GM12878 (cell line): ENCODE data around the gene ADM. TPM values are rescaled to one million over a fixed set of nuclear protein-coding genes. Genes with fewer than 3 reads are reported as not detected.

Experiments used
- ATAC-seq: fragments of 200-7000 bp; cut with Tn5 transposase; 3 replicates; pipeline ENCODE4 v1.9.1; 2020; ENCODE audit warnings: mild to moderate bottlenecking, moderate library complexity
- BruUV-seq: library from RNA; stranded (reverse); fragments of 400-500 nt; replicated peaks from 2 replicates; lab custom pipeline; 2021; lab: Mats Ljungman, UMichigan
- CTCF ChIA-PET: fragments of 300-600 bp; sonication (Branson Sonifier 250); formaldehyde crosslinking; extraction: SDS; loops from one replicate; lab custom pipeline; 2021; ENCODE audit warnings: inconsistent platforms; lab: Yijun Ruan, JAX
- POLR2A ChIA-PET: fragments of 350-600 bp; formaldehyde crosslinking; extraction: SDS; loops from one replicate; lab custom pipeline; 2021; ENCODE audit warnings: inconsistent platforms; lab: Charles Lee
- RAD21 ChIA-PET: fragments of 300-600 bp; sonication (Branson Sonifier 250); formaldehyde crosslinking; loops from one replicate; lab custom pipeline; 2023; ENCODE audit warnings: antibody characterized with exemption; ENCODE audit not compliant: unreplicated experiment; lab: Charles Lee
- SMC1A ChIA-PET: fragments of 300-600 bp; sonication (Branson Sonifier 250); formaldehyde crosslinking; loops from one replicate; lab custom pipeline; 2023; ENCODE audit not compliant: unreplicated experiment, uncharacterized antibody; lab: Charles Lee
- DNase-seq: peaks from one replicate; pipeline ENCODE4 v3.0.0-alpha.2; 2011; ENCODE audit warnings: low read depth, low spot score
- FAIRE-seq: peaks from 3 replicates; lab custom pipeline; 2011; peaks lifted over from hg19 to GRCh38; lab: Jason Lieb, UNC
- H2AFZ ChIP-seq: 2 replicates; pipeline ENCODE4 v1.6.0; 2011; ENCODE audit warnings: low read depth, low read length, control low read depth; ENCODE audit not compliant: control insufficient read depth
- H3K27ac ChIP-seq: 2 replicates; pipeline ENCODE4 v1.5.1; 2011; ENCODE audit warnings: control low read depth; ENCODE audit not compliant: control insufficient read depth, insufficient read depth
- H3K27me3 ChIP-seq, 2 experiments: replicated peaks in 1 of 2; 2 replicates each; pipeline versions ENCODE4 v1.6.0 to v1.6.1; 2011; ENCODE audit warnings: low read length in 1 of 2; ENCODE audit not compliant: control insufficient read depth in 2 of 2, insufficient read depth in 2 of 2
- H3K36me3 ChIP-seq, 2 experiments: 2 replicates each; pipeline ENCODE4 v1.5.1; 2011; ENCODE audit warnings: low read length in 1 of 2; ENCODE audit not compliant: control insufficient read depth in 2 of 2, insufficient read depth in 2 of 2
- H3K4me1 ChIP-seq: 2 replicates; pipeline ENCODE4 v1.6.1; 2011; ENCODE audit warnings: mild to moderate bottlenecking, low read length, moderate library complexity, mixed read lengths; ENCODE audit not compliant: control insufficient read depth, insufficient read depth
- H3K4me2 ChIP-seq: 2 replicates; pipeline ENCODE4 v1.6.0; 2011; ENCODE audit warnings: control low read depth; ENCODE audit not compliant: control insufficient read depth, insufficient read depth
- H3K4me3 ChIP-seq: fragments of 200-600 bp; sonication (generic); 2 replicates; pipeline ENCODE4 v1.5.1; 2016
- H3K79me2 ChIP-seq: 2 replicates; pipeline ENCODE4 v1.6.0; 2011; ENCODE audit warnings: low read length; ENCODE audit not compliant: control insufficient read depth, insufficient read depth
- H3K9ac ChIP-seq: 2 replicates; pipeline ENCODE4 v1.8.0; 2011; ENCODE audit warnings: low read length, control low read depth, mixed read lengths; ENCODE audit not compliant: control insufficient read depth, insufficient read depth
- H3K9me3 ChIP-seq: replicated peaks from 3 replicates; pipeline ENCODE4 v1.5.1; 2011; ENCODE audit warnings: mild to moderate bottlenecking, low read length; ENCODE audit not compliant: control insufficient read depth, insufficient read depth
- H4K20me1 ChIP-seq: 2 replicates; pipeline ENCODE4 v1.6.0; 2011; ENCODE audit not compliant: control insufficient read depth, insufficient read depth
- BMI1 ChIP-seq: fragments of 450-650 bp; IDR thresholded peaks from 2 replicates; pipeline ENCODE4 v1.6.1; 2016; ENCODE audit warnings: mild to moderate bottlenecking, moderate library complexity, borderline replicate concordance
- CTCF ChIP-seq, 3 experiments: IDR thresholded peaks in 2 of 3; conservative IDR thresholded peaks in 1 of 3; 2 replicates each; pipeline ENCODE4 v1.5.1; 2011; ENCODE audit warnings: low read depth in 3 of 3, low read length in 3 of 3, mild to moderate bottlenecking in 3 of 3, control low read depth in 2 of 3, moderate library complexity in 2 of 3, inconsistent platforms in 1 of 3, mixed read lengths in 1 of 3; ENCODE audit not compliant: control insufficient read depth in 2 of 3, insufficient read depth in 1 of 3; ENCODE audit errors: extremely low read depth in 1 of 3
- FOXM1 ChIP-seq: IDR thresholded peaks from 2 replicates; pipeline ENCODE4 v1.6.1; 2012; ENCODE audit warnings: low read depth, mild to moderate bottlenecking, inconsistent platforms, low read length, moderate library complexity
- IRF3 ChIP-seq: fragments of 450-650 bp; IDR thresholded peaks from 2 replicates; pipeline ENCODE4 v1.6.1; 2014; ENCODE audit warnings: mild to moderate bottlenecking
- JUNB ChIP-seq: IDR thresholded peaks from 2 replicates; pipeline ENCODE4 v1.6.1; 2016; ENCODE audit warnings: antibody characterized with exemption, mild to moderate bottlenecking
- MEF2A ChIP-seq: IDR thresholded peaks from 2 replicates; pipeline ENCODE4 v1.6.1; 2011; ENCODE audit warnings: low read depth, mild to moderate bottlenecking, low read length, moderate library complexity; ENCODE audit not compliant: insufficient read depth
- MYB ChIP-seq: fragments of 150-350 bp; IDR thresholded peaks from 2 replicates; pipeline ENCODE4 v1.6.1; 2014; ENCODE audit warnings: mild to moderate bottlenecking, low read depth, low read length, borderline replicate concordance
- POU2F2 ChIP-seq: IDR thresholded peaks from 3 replicates; pipeline ENCODE4 v1.6.1; 2011; ENCODE audit warnings: low read depth, mild to moderate bottlenecking, low read length, borderline replicate concordance
- RAD51 ChIP-seq: fragments of 450-650 bp; IDR thresholded peaks from 2 replicates; pipeline ENCODE4 v1.6.1; 2016; ENCODE audit warnings: moderate library complexity, mild to moderate bottlenecking, inconsistent platforms
- RUNX3 ChIP-seq: IDR thresholded peaks from 2 replicates; pipeline ENCODE4 v1.6.1; 2012; ENCODE audit warnings: low read length, inconsistent platforms
- WGBS: methylation state at CpG from one replicate; pipeline ENCODE4 v1.1.6; 2016; ENCODE audit warnings: low lambda C conversion rate; ENCODE audit not compliant: insufficient replicate concordance, insufficient coverage; ENCODE audit errors: missing lambda C conversion rate; 5-methylcytosine and 5-hydroxymethylcytosine counted together
- in situ Hi-C: fragments of 300-500 bp; cut with MboI; formaldehyde crosslinking; loops from 9 replicates; pipeline ENCODE4 v1.14.3; 2018; ENCODE audit warnings: mixed read lengths
- intact Hi-C: fragments of 100-400 bp; cut with micrococcal nuclease; formaldehyde crosslinking; loops from one replicate; pipeline ENCODE4 v1.14.2; 2022; ENCODE audit not compliant: unreplicated experiment
- polyA plus RNA-seq, 11 experiments: library from polyadenylated mRNA; depleted of rRNA in 4 of 11; unstranded in 6 of 11; stranded (reverse) in 5 of 11; fragments of >200 nt; fragmentation: Nextera tagmentation in 4 of 11; fragmentation: Illumina TruSeq in 1 of 11; extraction: Ambion mirVana in 4 of 11; extraction: Trizol in 1 of 11; gene quantifications; 1 replicate in 1 of 11; 2 replicates in 10 of 11; pipeline versions ENCODE4 v1.2.1 to v1.2.3, GENCODE V29; 2011 to 2016; ENCODE audit warnings: inconsistent platforms in 2 of 11, missing spikeins in 2 of 11, low read depth in 1 of 11
- total RNA-seq, 4 experiments: library from RNA; depleted of rRNA in 3 of 4; stranded (reverse); fragments of >200 nt in 3 of 4; fragmentation: Illumina TruSeq in 1 of 4; extraction: Trizol in 1 of 4; gene quantifications; 2 replicates each; pipeline versions ENCODE4 v1.2.1 to v1.2.3, GENCODE V29; 2013 to 2021
- TF ChIP-seq, protein P1 (sequence below): IDR thresholded peaks from 2 replicates; pipeline ENCODE4 v1.6.1; 2011; ENCODE audit warnings: mild to moderate bottlenecking, low read depth, low read length, moderate library complexity; ENCODE audit not compliant: insufficient replicate concordance
- TF ChIP-seq, protein P2 (sequence below): fragments of 450-650 bp; formaldehyde crosslinking; IDR thresholded peaks from 2 replicates; pipeline ENCODE4 v1.4.0; 2022; ENCODE audit warnings: mild to moderate bottlenecking, moderate library complexity
- TF ChIP-seq, protein P3 (sequence below): fragments of 450-650 bp; IDR thresholded peaks from 2 replicates; pipeline ENCODE4 v1.6.1; 2016; ENCODE audit warnings: mild to moderate bottlenecking

Gene ADM
- total and polyA plus RNA-seq, 10 of the 15 experiments (the other 5 are each of a cell fraction or from before 2014, with no cell fraction given) = 0.11 to 4.2 (median 0.21) TPM; not detected in 7

DNA sequence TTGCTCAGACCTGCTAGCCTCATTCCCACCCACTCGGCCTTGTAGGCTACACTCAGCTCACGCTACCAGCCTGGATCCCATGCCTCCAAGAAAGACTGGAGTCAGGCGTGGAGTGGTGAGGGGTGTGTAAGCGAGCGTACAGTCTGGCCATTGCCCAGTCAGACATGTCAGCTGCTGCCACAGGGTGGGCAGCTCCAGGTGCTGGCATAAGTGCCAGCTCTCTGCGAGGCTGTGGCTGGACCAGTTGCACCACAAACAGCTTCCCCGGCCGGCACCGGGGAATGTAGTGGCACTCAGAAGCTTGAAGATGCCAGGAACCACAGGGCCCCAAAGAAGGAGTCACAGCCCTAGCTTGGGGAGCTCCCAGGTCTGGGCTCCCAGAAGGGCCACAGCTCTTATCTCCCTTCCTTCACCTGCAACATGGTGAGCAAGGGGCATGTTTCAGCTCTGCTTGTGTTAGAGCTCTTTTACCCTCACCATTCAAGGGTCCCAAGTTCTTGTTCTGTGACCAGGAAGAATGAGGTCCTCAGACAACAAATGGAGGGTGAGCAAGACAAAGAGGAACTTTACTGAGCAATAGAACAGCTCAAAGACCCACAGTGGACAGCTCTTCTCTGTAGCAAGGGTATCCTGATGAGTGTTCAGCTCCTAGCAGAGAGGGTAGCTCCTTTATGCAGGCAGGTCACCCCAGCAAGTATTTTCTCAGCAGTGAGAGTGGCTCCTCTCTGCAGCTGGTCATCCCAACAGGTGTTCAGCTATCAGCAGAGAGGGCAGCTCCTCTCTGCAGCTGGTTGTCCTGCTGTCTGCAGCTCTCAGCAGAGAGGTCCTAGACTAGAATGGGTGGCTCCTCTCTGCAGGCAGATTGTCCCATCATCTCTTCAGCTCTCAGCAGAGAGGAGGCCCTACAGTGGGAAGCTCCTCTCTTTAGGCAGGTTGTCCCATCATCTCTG lies 16.8 kb upstream of the ADM start:
- ChIA-PET CTCF (interaction anchor here (1.2 to 1.3 kb wide), 2 partner anchors 16 to 80 kb away, joined by 4 read pairs; no protein-coding TSS in a partner anchor), POLR2A (interaction anchor here (1.1 kb wide), 1 partner anchor 10 kb away, joined by 3 read pairs; no protein-coding TSS in a partner anchor), RAD21 (no interaction called here), SMC1A (interaction anchor here (0.8 to 1.3 kb wide), 3 partner anchors 8 to 26 kb away, joined by 3 read pairs; no protein-coding TSS in a partner anchor)
- Histone ChIP-seq H4K20me1 (no peaks in the 10 kb centered on the region), H3K79me2 (no peaks in the 10 kb centered on the region), H3K9me3 (no peaks in the 10 kb centered on the region), H3K9ac (no peak overlapping the region), H3K4me3 (no peak overlapping the region), H3K27ac (no peak overlapping the region), H3K4me1 (no peaks in the 10 kb centered on the region), H3K27me3 (peaks cover 5 to 7% of the 10 kb centered on the region in 2 experiments), H3K4me2 (no peak overlapping the region), H2AFZ (no peak overlapping the region), H3K36me3 (no peaks in the 10 kb centered on the region)
- ATAC-seq (no peak), FAIRE-seq (no peak), DNase-seq (no peak)
- intact Hi-C loops (no loop called here), in situ Hi-C loops (no loop called here)
- WGBS = 57% methylated on average over 9 of the region's 9 CpGs
- BruUV-seq = no TSS peak
- TF ChIP-seq RAD51 (no peak), BMI1 (no peak), MYB (no peak), CTCF (IDR thresholded peaks at IDR 0.05 in 2 of 3, conservative IDR thresholded peaks at IDR 0.05 in 1 of 3; ENCODE audit: control insufficient read depth in 2 of 3, extremely low read depth in 1 of 3, insufficient read depth in 1 of 3, low read depth in 3 of 3, low read length in 3 of 3) (no peak), POU2F2 (no peak), MEF2A (no peak), FOXM1 (no peak), JUNB (no peak), IRF3 (no peak), RUNX3 (no peak)
- TF ChIP-seq, protein P1, sequence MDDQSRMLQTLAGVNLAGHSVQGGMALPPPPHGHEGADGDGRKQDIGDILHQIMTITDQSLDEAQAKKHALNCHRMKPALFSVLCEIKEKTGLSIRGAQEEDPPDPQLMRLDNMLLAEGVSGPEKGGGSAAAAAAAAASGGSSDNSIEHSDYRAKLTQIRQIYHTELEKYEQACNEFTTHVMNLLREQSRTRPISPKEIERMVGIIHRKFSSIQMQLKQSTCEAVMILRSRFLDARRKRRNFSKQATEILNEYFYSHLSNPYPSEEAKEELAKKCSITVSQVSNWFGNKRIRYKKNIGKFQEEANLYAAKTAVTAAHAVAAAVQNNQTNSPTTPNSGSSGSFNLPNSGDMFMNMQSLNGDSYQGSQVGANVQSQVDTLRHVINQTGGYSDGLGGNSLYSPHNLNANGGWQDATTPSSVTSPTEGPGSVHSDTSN = no peak
- TF ChIP-seq, protein P2, sequence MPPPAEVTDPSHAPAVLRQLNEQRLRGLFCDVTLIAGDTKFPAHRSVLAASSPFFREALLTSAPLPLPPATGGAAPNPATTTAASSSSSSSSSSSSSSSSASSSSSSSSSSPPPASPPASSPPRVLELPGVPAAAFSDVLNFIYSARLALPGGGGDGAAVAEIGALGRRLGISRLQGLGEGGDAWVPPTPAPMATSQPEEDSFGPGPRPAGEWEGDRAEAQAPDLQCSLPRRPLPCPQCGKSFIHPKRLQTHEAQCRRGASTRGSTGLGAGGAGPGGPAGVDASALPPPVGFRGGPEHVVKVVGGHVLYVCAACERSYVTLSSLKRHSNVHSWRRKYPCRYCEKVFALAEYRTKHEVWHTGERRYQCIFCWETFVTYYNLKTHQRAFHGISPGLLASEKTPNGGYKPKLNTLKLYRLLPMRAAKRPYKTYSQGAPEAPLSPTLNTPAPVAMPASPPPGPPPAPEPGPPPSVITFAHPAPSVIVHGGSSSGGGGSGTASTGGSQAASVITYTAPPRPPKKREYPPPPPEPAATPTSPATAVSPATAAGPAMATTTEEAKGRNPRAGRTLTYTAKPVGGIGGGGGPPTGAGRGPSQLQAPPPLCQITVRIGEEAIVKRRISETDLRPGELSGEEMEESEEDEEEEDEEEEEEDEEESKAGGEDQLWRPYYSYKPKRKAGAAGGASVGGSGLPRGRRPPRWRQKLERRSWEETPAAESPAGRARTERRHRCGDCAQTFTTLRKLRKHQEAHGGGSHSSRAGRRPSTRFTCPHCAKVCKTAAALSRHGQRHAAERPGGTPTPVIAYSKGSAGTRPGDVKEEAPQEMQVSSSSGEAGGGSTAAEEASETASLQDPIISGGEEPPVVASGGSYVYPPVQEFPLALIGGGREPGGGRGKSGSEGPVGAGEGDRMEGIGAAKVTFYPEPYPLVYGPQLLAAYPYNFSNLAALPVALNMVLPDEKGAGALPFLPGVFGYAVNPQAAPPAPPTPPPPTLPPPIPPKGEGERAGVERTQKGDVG (CRISPR knock-in tag) = no peak
- TF ChIP-seq, protein P3, sequence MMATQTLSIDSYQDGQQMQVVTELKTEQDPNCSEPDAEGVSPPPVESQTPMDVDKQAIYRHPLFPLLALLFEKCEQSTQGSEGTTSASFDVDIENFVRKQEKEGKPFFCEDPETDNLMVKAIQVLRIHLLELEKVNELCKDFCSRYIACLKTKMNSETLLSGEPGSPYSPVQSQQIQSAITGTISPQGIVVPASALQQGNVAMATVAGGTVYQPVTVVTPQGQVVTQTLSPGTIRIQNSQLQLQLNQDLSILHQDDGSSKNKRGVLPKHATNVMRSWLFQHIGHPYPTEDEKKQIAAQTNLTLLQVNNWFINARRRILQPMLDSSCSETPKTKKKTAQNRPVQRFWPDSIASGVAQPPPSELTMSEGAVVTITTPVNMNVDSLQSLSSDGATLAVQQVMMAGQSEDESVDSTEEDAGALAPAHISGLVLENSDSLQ = no peak
